HFFc6 (cell line): ENCODE measurements around the gene MSL2. TPM values are rescaled to one million over a fixed set of nuclear protein-coding genes. Genes with fewer than 3 reads are reported as not detected.

Experiments used
- DNase-seq: peaks from one replicate; pipeline ENCODE4 v3.0.0-alpha.2; 2018
- H3K27ac Mint-ChIP-seq: 2 replicates; pipeline ENCODE4 v1.8.0; 2020; ENCODE audit warnings: mild to moderate bottlenecking, mixed read lengths
- H3K27me3 Mint-ChIP-seq: 2 replicates; pipeline ENCODE4 v1.8.0; 2021; ENCODE audit warnings: mild to moderate bottlenecking, moderate library complexity, mixed read lengths; ENCODE audit not compliant: insufficient read depth
- H3K36me3 Mint-ChIP-seq: 2 replicates; pipeline ENCODE4 v1.8.0; 2021; ENCODE audit warnings: low read depth, mixed read lengths
- H3K4me1 Mint-ChIP-seq: 2 replicates; pipeline ENCODE4 v1.8.0; 2020; ENCODE audit warnings: low read depth, mixed read lengths
- H3K4me3 Mint-ChIP-seq: 2 replicates; pipeline ENCODE4 v1.8.0; 2020; ENCODE audit warnings: mild to moderate bottlenecking, moderate library complexity, mixed read lengths
- H3K9me3 Mint-ChIP-seq: 2 replicates; pipeline ENCODE4 v1.8.0; 2020; ENCODE audit warnings: mild to moderate bottlenecking, mixed read lengths
- long read RNA-seq: library from polyadenylated mRNA; unstranded; transcript quantifications from one replicate; pipeline ENCODE4 v2.0.0, GENCODE V29; 2019
- total RNA-seq, 6 experiments: library from RNA; stranded (reverse); fragmentation: NEBNext Ultra II Directional; extraction: Animal tissue kit (Norgen Biotek cat#: 25700); gene quantifications; 2 replicates in 1 of 6; 3 replicates in 5 of 6; pipeline ENCODE4 v1.2.3, GENCODE V29; 2021
- TF ChIP-seq, protein P1 (sequence below): fragments of 200-600 bp; sonication (generic); IDR thresholded peaks from 2 replicates; pipeline ENCODE4 v1.5.0; 2021; ENCODE audit warnings: antibody characterized with exemption, mild to moderate bottlenecking

MSL2 gene, protein sequence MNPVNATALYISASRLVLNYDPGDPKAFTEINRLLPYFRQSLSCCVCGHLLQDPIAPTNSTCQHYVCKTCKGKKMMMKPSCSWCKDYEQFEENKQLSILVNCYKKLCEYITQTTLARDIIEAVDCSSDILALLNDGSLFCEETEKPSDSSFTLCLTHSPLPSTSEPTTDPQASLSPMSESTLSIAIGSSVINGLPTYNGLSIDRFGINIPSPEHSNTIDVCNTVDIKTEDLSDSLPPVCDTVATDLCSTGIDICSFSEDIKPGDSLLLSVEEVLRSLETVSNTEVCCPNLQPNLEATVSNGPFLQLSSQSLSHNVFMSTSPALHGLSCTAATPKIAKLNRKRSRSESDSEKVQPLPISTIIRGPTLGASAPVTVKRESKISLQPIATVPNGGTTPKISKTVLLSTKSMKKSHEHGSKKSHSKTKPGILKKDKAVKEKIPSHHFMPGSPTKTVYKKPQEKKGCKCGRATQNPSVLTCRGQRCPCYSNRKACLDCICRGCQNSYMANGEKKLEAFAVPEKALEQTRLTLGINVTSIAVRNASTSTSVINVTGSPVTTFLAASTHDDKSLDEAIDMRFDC
- total RNA-seq = 10 to 100 TPM; 20.4 to 24.8 (median 22.2) TPM
- long read RNA-seq, full-length matches to known transcripts = 1 of 3 reads
- long read RNA-seq, partial matches to known transcripts = 0 of 3 reads
- long read RNA-seq, other reads (novel, unspliced or antisense) = 2 of 3 reads

DNA sequence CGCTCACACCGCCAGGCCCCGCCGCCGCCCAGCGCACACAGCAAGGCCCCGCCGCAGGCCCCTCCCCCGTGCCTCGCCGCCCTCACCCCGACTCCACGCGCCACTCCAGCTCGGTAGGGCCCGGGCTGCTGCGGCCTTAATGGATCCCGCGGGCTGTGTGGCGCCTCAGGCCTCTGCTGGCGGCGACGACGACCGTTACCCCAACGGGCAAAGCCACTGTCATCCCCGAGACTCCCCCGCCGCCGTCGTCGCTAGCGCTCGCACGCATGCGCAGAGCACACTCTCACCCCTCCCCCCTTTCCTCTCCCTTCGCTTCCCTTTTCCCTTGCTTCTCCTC lies at the start of gene MSL2:
MSL2 (minus strand) TSS at position 272 of the 337 bp plus-strand sequence. CDS start 1,222 bp downstream, outside the sequence.
- peak within 1 kb of the TSS; percentile 97 for H3K4me3 Mint-ChIP-seq
- H3K27me3 Mint-ChIP-seq = peaks cover 15% of the 10 kb centered on the region
- H3K4me1 Mint-ChIP-seq = peaks cover 33% of the 10 kb centered on the region
- peaks cover 30% of the 10 kb centered on the region for H3K36me3 Mint-ChIP-seq
- no peak for DNase-seq
- H3K9me3 Mint-ChIP-seq = peaks cover 5% of the 10 kb centered on the region
- H3K27ac Mint-ChIP-seq = peak within 1 kb of the TSS; percentile 94
- TF ChIP-seq, protein P1, sequence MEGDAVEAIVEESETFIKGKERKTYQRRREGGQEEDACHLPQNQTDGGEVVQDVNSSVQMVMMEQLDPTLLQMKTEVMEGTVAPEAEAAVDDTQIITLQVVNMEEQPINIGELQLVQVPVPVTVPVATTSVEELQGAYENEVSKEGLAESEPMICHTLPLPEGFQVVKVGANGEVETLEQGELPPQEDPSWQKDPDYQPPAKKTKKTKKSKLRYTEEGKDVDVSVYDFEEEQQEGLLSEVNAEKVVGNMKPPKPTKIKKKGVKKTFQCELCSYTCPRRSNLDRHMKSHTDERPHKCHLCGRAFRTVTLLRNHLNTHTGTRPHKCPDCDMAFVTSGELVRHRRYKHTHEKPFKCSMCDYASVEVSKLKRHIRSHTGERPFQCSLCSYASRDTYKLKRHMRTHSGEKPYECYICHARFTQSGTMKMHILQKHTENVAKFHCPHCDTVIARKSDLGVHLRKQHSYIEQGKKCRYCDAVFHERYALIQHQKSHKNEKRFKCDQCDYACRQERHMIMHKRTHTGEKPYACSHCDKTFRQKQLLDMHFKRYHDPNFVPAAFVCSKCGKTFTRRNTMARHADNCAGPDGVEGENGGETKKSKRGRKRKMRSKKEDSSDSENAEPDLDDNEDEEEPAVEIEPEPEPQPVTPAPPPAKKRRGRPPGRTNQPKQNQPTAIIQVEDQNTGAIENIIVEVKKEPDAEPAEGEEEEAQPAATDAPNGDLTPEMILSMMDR = no peak

DNA sequence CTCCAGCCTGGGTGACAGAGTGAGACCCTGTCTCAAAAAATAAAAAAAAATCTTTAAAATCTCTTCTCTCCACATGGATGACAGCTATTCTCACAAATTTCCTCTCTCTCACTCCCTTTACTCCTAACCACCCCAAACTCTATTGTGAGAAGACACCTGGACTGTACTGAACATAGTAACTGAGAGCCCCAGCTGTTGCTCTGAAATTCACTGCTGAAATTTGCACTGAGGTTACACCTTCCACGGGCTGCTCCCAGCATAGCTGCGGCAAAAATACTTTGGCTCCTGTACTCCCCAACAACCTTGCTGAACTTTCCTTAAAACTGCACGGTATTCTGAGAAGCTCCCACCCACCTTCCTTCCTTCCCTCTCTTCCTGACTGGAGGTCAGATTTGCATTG lies 49.6 kb upstream of the MSL2 start:
- TF ChIP-seq, protein P1 = no peak
- no peaks in the 10 kb centered on the region for H3K36me3 Mint-ChIP-seq
- H3K27me3 Mint-ChIP-seq = peaks cover 6% of the 10 kb centered on the region
- H3K4me3 Mint-ChIP-seq = no peak overlapping the region
- H3K9me3 Mint-ChIP-seq = no peaks in the 10 kb centered on the region
- H3K27ac Mint-ChIP-seq = no peak overlapping the region
- DNase-seq = no peak
- H3K4me1 Mint-ChIP-seq = peaks cover 7% of the 10 kb centered on the region

DNA sequence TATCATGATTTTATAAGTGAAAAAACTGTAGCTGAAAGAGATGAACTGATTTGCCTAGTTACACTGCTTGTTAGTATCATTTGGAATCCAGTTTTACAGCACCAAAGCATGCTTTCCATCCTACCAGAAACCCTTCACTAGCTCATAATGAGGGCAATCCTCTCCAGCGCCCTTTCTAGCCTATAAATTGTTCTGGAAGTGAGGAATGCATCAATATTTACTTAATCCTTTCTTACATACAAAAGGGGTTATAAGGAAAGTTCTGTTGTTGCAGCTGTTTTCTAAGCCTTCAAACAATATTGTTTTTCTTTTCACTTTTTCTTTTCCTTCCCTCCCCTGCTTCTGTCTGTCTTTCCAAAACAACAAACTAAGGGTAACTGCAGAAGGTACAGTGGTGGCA lies 43.0 kb upstream of the MSL2 start:
- H3K4me1 Mint-ChIP-seq = no peaks in the 10 kb centered on the region
- no peaks in the 10 kb centered on the region for H3K9me3 Mint-ChIP-seq
- H3K27me3 Mint-ChIP-seq = peaks cover 14% of the 10 kb centered on the region
- H3K36me3 Mint-ChIP-seq = no peaks in the 10 kb centered on the region
- no peak overlapping the region for H3K27ac Mint-ChIP-seq
- no peak for DNase-seq
- no peak overlapping the region for H3K4me3 Mint-ChIP-seq
- TF ChIP-seq, protein P1 = no peak

DNA sequence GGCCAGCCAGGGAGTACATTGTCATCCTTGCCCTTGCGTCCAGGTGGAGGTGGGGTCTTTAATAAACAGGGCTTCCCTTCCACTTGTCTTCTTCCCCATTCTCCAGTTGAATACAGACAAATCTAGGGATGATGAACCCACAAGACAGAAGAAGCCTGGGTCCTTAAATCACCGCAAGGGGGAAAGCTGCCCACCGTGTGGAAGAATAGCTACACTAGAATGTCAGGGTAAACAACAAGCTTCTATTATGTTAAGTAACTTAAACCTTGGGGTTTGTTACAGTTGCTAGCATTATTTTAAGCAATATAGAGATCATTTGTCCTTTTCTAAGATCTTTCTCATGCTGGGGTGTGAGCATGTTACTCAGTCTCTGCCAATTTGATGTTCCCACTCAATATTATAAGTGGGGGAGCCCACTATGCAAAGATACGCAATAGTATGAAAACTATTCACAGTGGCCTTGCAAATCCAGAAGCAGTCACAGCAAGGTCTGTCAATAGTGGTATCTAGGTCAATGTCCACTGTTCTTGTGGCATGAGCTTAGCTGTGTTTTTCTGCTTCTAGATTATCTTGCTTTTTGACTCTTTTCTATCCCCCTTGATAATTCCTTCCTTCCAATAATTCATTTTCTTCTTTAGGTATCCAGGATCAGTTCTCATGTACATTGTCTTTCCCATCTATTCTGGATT lies 42.0 kb upstream of the MSL2 start:
- Mint-ChIP-seq H3K27ac (no peak overlapping the region), H3K9me3 (no peaks in the 10 kb centered on the region), H3K4me3 (no peak overlapping the region), H3K36me3 (no peaks in the 10 kb centered on the region), H3K27me3 (peaks cover 14% of the 10 kb centered on the region), H3K4me1 (no peaks in the 10 kb centered on the region)
- no peak for DNase-seq
- TF ChIP-seq, protein P1 = no peak

DNA sequence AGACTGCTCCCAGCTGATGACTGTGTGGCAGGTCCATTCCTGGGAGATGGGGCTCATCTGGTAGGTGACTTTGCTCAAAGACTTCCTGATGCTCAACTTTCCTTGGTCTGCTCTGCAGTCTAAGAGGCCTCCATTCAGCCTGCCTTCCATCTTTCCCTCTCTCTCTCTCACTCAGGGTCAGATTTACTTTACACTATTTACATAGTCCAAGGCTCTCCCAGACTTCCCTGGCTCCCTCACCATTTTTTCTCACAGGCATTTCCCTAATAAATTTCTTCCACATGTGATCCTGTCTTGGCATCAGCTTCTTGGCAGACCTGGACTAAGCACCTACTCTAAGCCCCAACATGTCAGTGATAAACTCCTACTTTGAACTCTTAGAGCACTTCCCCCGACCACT lies 41.0 kb upstream of the MSL2 start:
- no peak for DNase-seq
- Mint-ChIP-seq H3K27me3 (peaks cover 14% of the 10 kb centered on the region), H3K9me3 (no peaks in the 10 kb centered on the region), H3K27ac (no peak overlapping the region), H3K36me3 (no peaks in the 10 kb centered on the region), H3K4me3 (no peak overlapping the region), H3K4me1 (peaks cover 5% of the 10 kb centered on the region; the same call in 1 of the 2 replicates)
- TF ChIP-seq, protein P1 = no peak
